Measurements from ENCODE around the gene GZF1.

Gene GZF1

GRCh38 chr20:23365390-23366165, 3.6 kb downstream of the GZF1 start:
- H3K27ac ChIP-seq = no peak overlapping the region
- H3K4me3 ChIP-seq = no peak overlapping the region
- TF ChIP-seq, protein P1, sequence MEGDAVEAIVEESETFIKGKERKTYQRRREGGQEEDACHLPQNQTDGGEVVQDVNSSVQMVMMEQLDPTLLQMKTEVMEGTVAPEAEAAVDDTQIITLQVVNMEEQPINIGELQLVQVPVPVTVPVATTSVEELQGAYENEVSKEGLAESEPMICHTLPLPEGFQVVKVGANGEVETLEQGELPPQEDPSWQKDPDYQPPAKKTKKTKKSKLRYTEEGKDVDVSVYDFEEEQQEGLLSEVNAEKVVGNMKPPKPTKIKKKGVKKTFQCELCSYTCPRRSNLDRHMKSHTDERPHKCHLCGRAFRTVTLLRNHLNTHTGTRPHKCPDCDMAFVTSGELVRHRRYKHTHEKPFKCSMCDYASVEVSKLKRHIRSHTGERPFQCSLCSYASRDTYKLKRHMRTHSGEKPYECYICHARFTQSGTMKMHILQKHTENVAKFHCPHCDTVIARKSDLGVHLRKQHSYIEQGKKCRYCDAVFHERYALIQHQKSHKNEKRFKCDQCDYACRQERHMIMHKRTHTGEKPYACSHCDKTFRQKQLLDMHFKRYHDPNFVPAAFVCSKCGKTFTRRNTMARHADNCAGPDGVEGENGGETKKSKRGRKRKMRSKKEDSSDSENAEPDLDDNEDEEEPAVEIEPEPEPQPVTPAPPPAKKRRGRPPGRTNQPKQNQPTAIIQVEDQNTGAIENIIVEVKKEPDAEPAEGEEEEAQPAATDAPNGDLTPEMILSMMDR (IDR thresholded peaks at IDR 0.05) = no peak
- no peaks in the 10 kb centered on the region for H3K9me3 ChIP-seq
- no peaks in the 10 kb centered on the region for H3K27me3 ChIP-seq
- intact Hi-C loops (cut with DNase I; ENCODE audit: low total_unique reads) = no loop called here
- peaks cover 0 to 47% (median 32%) of the 10 kb centered on the region in 4 donors for H3K4me1 ChIP-seq
- H3K36me3 ChIP-seq = peaks cover 17 to 35% (median 32%) of the 10 kb centered on the region in 3 donors
- DNase-seq = no peak

GRCh38 chr20:23366384-23366783, 4.4 kb downstream of the GZF1 start:
- TF ChIP-seq, protein P1 (IDR thresholded peaks at IDR 0.05) = no peak
- H3K27ac ChIP-seq = no peak overlapping the region
- H3K9me3 ChIP-seq = no peaks in the 10 kb centered on the region
- no peak for DNase-seq
- no peak overlapping the region for H3K4me3 ChIP-seq
- intact Hi-C loops (cut with DNase I; ENCODE audit: low total_unique reads) = no loop called here
- H3K4me1 ChIP-seq = peaks cover 0 to 40% (median 24%) of the 10 kb centered on the region in 4 donors
- H3K27me3 ChIP-seq = no peaks in the 10 kb centered on the region
- H3K36me3 ChIP-seq = peaks cover 25 to 43% (median 40%) of the 10 kb centered on the region in 3 donors

DNA sequence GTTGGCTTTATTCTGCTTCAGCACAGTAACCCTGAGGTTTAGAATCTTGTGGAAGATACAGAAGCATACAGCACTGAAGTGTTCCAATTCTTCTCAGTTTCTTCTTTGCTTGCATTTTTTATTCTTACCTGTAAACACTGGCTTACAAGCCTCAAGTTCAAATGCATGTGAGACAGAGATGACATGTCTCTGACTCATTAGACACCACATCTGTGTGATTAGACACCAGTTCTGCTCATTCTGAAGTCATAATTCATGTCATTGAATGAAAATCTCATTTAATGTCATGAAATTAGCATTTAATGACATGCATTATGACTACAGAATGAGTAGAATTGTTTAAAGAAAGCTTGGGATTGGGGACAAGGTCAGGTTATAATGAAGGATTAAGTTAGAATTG, 5.8 kb downstream of the GZF1 start:
- Histone ChIP-seq H3K27ac (no peak overlapping the region), H3K4me3 (no peak overlapping the region), H3K4me1 (peaks cover 0 to 38% (median 23%) of the 10 kb centered on the region in 4 donors), H3K27me3 (no peaks in the 10 kb centered on the region), H3K9me3 (no peaks in the 10 kb centered on the region), H3K36me3 (peaks cover 29 to 57% (median 50%) of the 10 kb centered on the region in 3 donors)
- intact Hi-C loops (cut with DNase I; ENCODE audit: low total_unique reads) = no loop called here
- no peak for DNase-seq
- TF ChIP-seq, protein P1 (IDR thresholded peaks at IDR 0.05) = no peak

DNA sequence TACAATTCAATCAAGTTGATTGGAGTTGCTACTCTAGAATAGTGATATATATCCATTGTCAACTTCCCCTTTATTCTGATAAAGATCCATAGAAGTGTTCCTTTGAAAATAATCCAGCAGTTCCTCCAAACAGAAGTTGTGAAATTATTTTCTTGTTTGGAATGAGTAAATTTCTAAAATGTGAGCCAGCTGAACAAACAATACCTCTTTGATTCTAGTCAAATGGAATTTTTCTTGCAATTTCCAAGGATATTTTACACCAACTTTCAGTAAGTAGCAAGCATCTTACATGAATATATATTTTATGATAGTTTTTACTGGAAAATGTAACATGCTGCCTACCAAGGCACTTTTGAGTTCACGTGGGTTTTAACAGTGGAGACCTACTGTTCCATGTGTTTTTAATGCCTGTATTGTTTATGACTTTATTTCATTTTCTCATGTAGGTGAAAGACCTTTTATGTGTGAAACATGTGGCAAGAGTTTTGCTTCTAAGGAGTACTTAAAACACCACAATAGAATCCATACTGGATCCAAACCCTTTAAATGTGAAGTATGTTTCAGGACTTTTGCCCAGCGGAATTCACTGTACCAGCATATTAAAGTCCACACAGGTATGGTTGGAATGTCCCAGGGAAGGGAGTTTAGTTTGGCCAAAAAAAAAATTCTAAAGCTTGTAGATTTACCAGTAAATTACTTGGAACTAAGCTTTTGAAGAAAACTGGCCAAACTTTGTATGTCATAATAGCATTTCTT, 6.5 kb downstream of the GZF1 start:
- H3K4me1 ChIP-seq = peaks cover 0 to 31% (median 15%) of the 10 kb centered on the region in 4 donors
- H3K36me3 ChIP-seq = peaks cover 32 to 64% (median 57%) of the 10 kb centered on the region in 3 donors
- intact Hi-C loops (cut with DNase I; ENCODE audit: low total_unique reads) = no loop called here
- H3K27ac ChIP-seq = no peak overlapping the region
- TF ChIP-seq, protein P1 (IDR thresholded peaks at IDR 0.05) = no peak
- no peak overlapping the region for H3K4me3 ChIP-seq
- no peaks in the 10 kb centered on the region for H3K27me3 ChIP-seq
- H3K9me3 ChIP-seq = no peaks in the 10 kb centered on the region
- no peak for DNase-seq

DNA sequence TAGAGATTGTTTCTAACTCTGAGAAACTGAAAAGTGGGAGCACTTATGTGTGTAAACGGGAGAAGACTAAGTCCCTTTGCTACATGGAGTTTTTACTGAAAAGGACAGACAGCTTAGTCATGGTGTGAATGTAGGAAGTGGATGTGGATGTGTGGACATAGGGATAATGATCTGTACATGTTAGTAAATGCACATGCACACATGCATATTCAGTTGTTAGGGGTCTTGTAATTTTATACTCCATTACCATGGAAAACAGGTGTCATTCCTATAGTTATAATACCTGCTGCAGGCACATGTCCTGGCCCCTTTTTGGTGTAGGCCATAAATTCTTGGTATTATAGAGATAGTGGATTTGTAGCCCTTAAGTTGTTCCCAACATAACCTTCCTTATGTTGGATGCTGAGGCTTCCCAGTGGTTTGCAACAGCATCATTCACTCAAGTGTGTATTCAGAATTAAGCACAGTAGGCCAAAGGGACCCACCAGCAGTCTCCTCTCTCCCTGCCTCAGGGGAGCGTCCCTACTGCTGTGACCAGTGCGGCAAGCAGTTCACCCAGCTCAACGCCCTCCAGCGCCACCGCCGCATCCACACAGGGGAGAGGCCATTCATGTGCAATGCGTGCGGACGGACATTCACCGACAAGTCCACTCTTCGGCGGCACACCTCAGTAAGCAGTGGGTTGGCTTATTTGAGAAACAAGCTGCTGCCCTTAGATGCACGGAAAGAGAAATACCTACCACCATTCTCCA, 7.3 kb downstream of the GZF1 start:
- H3K4me1 ChIP-seq = peaks cover 0 to 26% (median 12%) of the 10 kb centered on the region in 4 donors
- TF ChIP-seq, protein P1 (IDR thresholded peaks at IDR 0.05) = no peak
- peaks cover 36 to 71% (median 63%) of the 10 kb centered on the region in 3 donors for H3K36me3 ChIP-seq
- intact Hi-C loops (cut with DNase I; ENCODE audit: low total_unique reads) = no loop called here
- H3K9me3 ChIP-seq = no peaks in the 10 kb centered on the region
- no peak for DNase-seq
- no peak overlapping the region for H3K4me3 ChIP-seq
- H3K27ac ChIP-seq = no peak overlapping the region
- no peaks in the 10 kb centered on the region for H3K27me3 ChIP-seq
